HEK293 (cell line): Measurements from ENCODE around the gene GPR15.

Experiments
- AEBP2 ChIP-seq: fragments of 450-650 bp; formaldehyde crosslinking; IDR thresholded peaks from 2 replicates; pipeline ENCODE4 v1.5.1; 2016; ENCODE audit warnings: missing biosample characterization, missing genetic modification characterization, borderline replicate concordance
- HOXD13 ChIP-seq: sonication (generic); formaldehyde crosslinking; IDR thresholded peaks from 2 replicates; pipeline ENCODE4 v1.8.0; 2022; ENCODE audit warnings: missing genetic modification reagents, borderline replicate concordance
- KLF17 ChIP-seq: fragments of 450-650 bp; formaldehyde crosslinking; IDR thresholded peaks from 2 replicates; pipeline ENCODE4 v1.5.1; 2016; ENCODE audit warnings: missing biosample characterization, missing genetic modification characterization
- MEIS1 ChIP-seq: sonication (generic); formaldehyde crosslinking; IDR thresholded peaks from 2 replicates; pipeline ENCODE4 v1.8.1; 2022; ENCODE audit warnings: missing genetic modification reagents, mild to moderate bottlenecking, borderline replicate concordance
- MZF1 ChIP-seq: fragments of 450-650 bp; formaldehyde crosslinking; IDR thresholded peaks from 2 replicates; pipeline ENCODE4 v1.5.1; 2017; ENCODE audit warnings: missing biosample characterization, missing genetic modification characterization, borderline replicate concordance
- PBX3 ChIP-seq: sonication (generic); formaldehyde crosslinking; IDR thresholded peaks from 2 replicates; pipeline ENCODE4 v1.8.1; 2022; ENCODE audit warnings: mild to moderate bottlenecking, moderate library complexity, missing genetic modification reagents
- PRDM1 ChIP-seq: fragments of 450-650 bp; formaldehyde crosslinking; IDR thresholded peaks from 2 replicates; pipeline ENCODE4; 2016; ENCODE audit warnings: missing biosample characterization, missing genetic modification characterization
- SCRT2 ChIP-seq: fragments of 450-650 bp; formaldehyde crosslinking; IDR thresholded peaks from 2 replicates; pipeline ENCODE4 v1.5.1; 2016; ENCODE audit warnings: missing biosample characterization, missing genetic modification characterization
- ZBTB11 ChIP-seq: fragments of 450-650 bp; formaldehyde crosslinking; conservative IDR thresholded peaks from 2 replicates; pipeline ENCODE4 v1.5.1; 2016; ENCODE audit warnings: low read depth, missing biosample characterization, missing genetic modification characterization
- ZBTB26 ChIP-seq: fragments of 450-650 bp; formaldehyde crosslinking; optimal IDR thresholded peaks from 2 replicates; pipeline ENCODE3; 2016; ENCODE audit warnings: missing biosample characterization, mild to moderate bottlenecking, missing genetic modification characterization
- ZBTB8A ChIP-seq: fragments of 450-650 bp; formaldehyde crosslinking; IDR thresholded peaks from 2 replicates; pipeline ENCODE4 v1.5.1; 2016; ENCODE audit warnings: missing biosample characterization, missing genetic modification characterization
- ZEB2 ChIP-seq: fragments of 450-650 bp; formaldehyde crosslinking; IDR thresholded peaks from 2 replicates; pipeline ENCODE4 v1.5.1; 2016; ENCODE audit warnings: missing biosample characterization, missing genetic modification characterization
- ZFP37 ChIP-seq: fragments of 450-650 bp; formaldehyde crosslinking; IDR thresholded peaks from 2 replicates; pipeline ENCODE4 v1.5.1; 2016; ENCODE audit warnings: missing biosample characterization, missing genetic modification characterization
- ZFP41 ChIP-seq: fragments of 450-650 bp; formaldehyde crosslinking; IDR thresholded peaks from 2 replicates; pipeline ENCODE4 v1.5.1; 2016; ENCODE audit warnings: missing biosample characterization, missing genetic modification characterization, borderline replicate concordance
- ZNF169 ChIP-seq: fragments of 450-650 bp; formaldehyde crosslinking; IDR thresholded peaks from 2 replicates; pipeline ENCODE4 v1.5.1; 2016; ENCODE audit warnings: missing biosample characterization, missing genetic modification characterization
- ZNF223 ChIP-seq: fragments of 450-650 bp; formaldehyde crosslinking; IDR thresholded peaks from 2 replicates; pipeline ENCODE4 v1.5.1; 2016; ENCODE audit warnings: missing biosample characterization, missing genetic modification characterization
- ZNF341 ChIP-seq: fragments of 450-650 bp; formaldehyde crosslinking; IDR thresholded peaks from 2 replicates; pipeline ENCODE4; 2016; ENCODE audit warnings: low read depth, missing biosample characterization, missing genetic modification characterization
- ZNF362 ChIP-seq: fragments of 450-650 bp; formaldehyde crosslinking; IDR thresholded peaks from 2 replicates; pipeline ENCODE4 v1.5.1; 2016; ENCODE audit warnings: missing biosample characterization, missing genetic modification characterization
- ZNF366 ChIP-seq: fragments of 450-650 bp; formaldehyde crosslinking; conservative IDR thresholded peaks from 2 replicates; pipeline ENCODE4 v1.5.1; 2016; ENCODE audit warnings: missing biosample characterization, missing genetic modification characterization
- ZNF426 ChIP-seq: fragments of 450-650 bp; formaldehyde crosslinking; IDR thresholded peaks from 2 replicates; pipeline ENCODE4 v1.5.1; 2017; ENCODE audit warnings: missing biosample characterization, missing genetic modification characterization, mild to moderate bottlenecking, inconsistent platforms, moderate library complexity
- ZNF449 ChIP-seq: fragments of 450-650 bp; formaldehyde crosslinking; IDR thresholded peaks from 2 replicates; pipeline ENCODE4 v1.5.1; 2017; ENCODE audit warnings: missing biosample characterization, mild to moderate bottlenecking, missing genetic modification characterization, moderate library complexity
- ZNF548 ChIP-seq: fragments of 450-650 bp; formaldehyde crosslinking; IDR thresholded peaks from 2 replicates; pipeline ENCODE4 v1.5.1; 2016; ENCODE audit warnings: missing biosample characterization, missing genetic modification characterization
- ZNF585B ChIP-seq: fragments of 450-650 bp; formaldehyde crosslinking; IDR thresholded peaks from 2 replicates; pipeline ENCODE4 v1.5.1; 2016; ENCODE audit warnings: missing biosample characterization, missing genetic modification characterization
- ZNF624 ChIP-seq: fragments of 450-650 bp; formaldehyde crosslinking; IDR thresholded peaks from 2 replicates; pipeline ENCODE4 v1.5.1; 2017; ENCODE audit warnings: missing biosample characterization, missing genetic modification characterization
- ZNF677 ChIP-seq: fragments of 450-650 bp; IDR thresholded peaks from 2 replicates; pipeline ENCODE4 v1.5.0; 2018; ENCODE audit warnings: missing biosample characterization, mild to moderate bottlenecking, missing genetic modification characterization, moderate library complexity
- ZNF692 ChIP-seq: fragments of 450-650 bp; formaldehyde crosslinking; IDR thresholded peaks from 2 replicates; pipeline ENCODE4 v1.5.1; 2016; ENCODE audit warnings: missing biosample characterization, missing genetic modification characterization
- ZSCAN23 ChIP-seq: fragments of 450-650 bp; formaldehyde crosslinking; IDR thresholded peaks from 2 replicates; pipeline ENCODE4 v1.5.1; 2016; ENCODE audit warnings: missing biosample characterization, missing genetic modification characterization

GPR15 gene

GRCh38 chr3:98522544-98523281, 9.1 kb upstream of the GPR15 start, which contains the start of gene CLDND1 (continued):
- TF ChIP-seq ZFP41 (tag by site-specific recombination) (no peak), ZNF692 (tag by site-specific recombination) (0 out of 2 replicates have a peak, but pooled peaks have one; percentile 47), ZFP37 (tag by site-specific recombination) (0 out of 2 replicates have a peak, but pooled peaks have one; percentile 25), ZNF426 (tag by site-specific recombination) (no peak), ZNF624 (tag by site-specific recombination) (no peak), ZSCAN23 (tag by site-specific recombination) (no peak), ZNF548 (no peak), ZNF366 (tag by site-specific recombination) (no peak), HOXD13 (CRISPR knock-in tag) (no peak), SCRT2 (no peak), ZNF585B (tag by site-specific recombination) (no peak), ZEB2 (tag by site-specific recombination) (peak; percentile 40; the same call in 1 of the 2 replicates), MZF1 (tag by site-specific recombination) (no peak), ZBTB8A (peak; percentile 49), ZNF362 (no peak), MEIS1 (CRISPR knock-in tag) (no peak), ZNF341 (tag by site-specific recombination) (peak; percentile 89), ZBTB11 (0 out of 2 replicates have a peak, but pooled peaks have one; percentile 16), AEBP2 (tag by site-specific recombination) (no peak), KLF17 (peak; percentile 76; the same call in 1 of the 2 replicates), PRDM1 (tag by site-specific recombination) (no peak), ZBTB26 (tag by site-specific recombination) (peak; percentile 88), ZNF449 (tag by site-specific recombination) (0 out of 2 replicates have a peak, but pooled peaks have one; percentile 24), PBX3 (CRISPR knock-in tag) (no peak), ZNF223 (tag by site-specific recombination) (no peak), ZNF677 (tag by site-specific recombination) (no peak), ZNF169 (tag by site-specific recombination) (no peak)
